HCT116 (cell line): ENCODE data around the gene APOA1. TPM values are rescaled to one million over a fixed set of nuclear protein-coding genes. Genes with fewer than 3 reads are reported as not detected.

ENCODE experiments used
- ATAC-seq: fragments of 200-7000 bp; cut with Tn5 transposase; 2 replicates; pipeline ENCODE4 v1.9.1; 2020; ENCODE audit warnings: mild to moderate bottlenecking, moderate library complexity
- BruUV-seq: library from RNA; stranded (reverse); fragments of 400-500 nt; replicated peaks from 2 replicates; lab custom pipeline; 2021; lab: Mats Ljungman, UMichigan
- CTCF ChIA-PET: fragments of 300-600 bp; sonication (Branson Sonifier 250); formaldehyde crosslinking; loops from one replicate; lab custom pipeline; 2021; ENCODE audit warnings: antibody characterized with exemption; lab: Charles Lee
- POLR2A ChIA-PET: fragments of 300-600, 350-600 bp; sonication (Branson Sonifier 250); formaldehyde crosslinking; loops from one replicate; lab custom pipeline; 2021; ENCODE audit warnings: antibody characterized with exemption; lab: Charles Lee
- RAD21 ChIA-PET, 2 experiments: fragments of 300-600 bp; sonication (Branson Sonifier 250); formaldehyde crosslinking; loops; one replicate each; lab custom pipeline; 2023; ENCODE audit warnings: low total read pairs in 2 of 2; ENCODE audit not compliant: uncharacterized antibody in 2 of 2, unreplicated experiment in 2 of 2, low non-redundant PET in 1 of 2; lab: Charles Lee
- DNase-seq: peaks from one replicate; pipeline ENCODE4 v3.0.0-alpha.2; 2010; ENCODE audit warnings: low read depth, low spot score
- H2AFZ ChIP-seq: fragments of 200-600 bp; shearing (Covaris generic), sonication (generic); 2 replicates; pipeline ENCODE4 v1.6.1; 2017; ENCODE audit warnings: low read depth, mixed run types, mixed read lengths, antibody characterized with exemption, low read length; ENCODE audit not compliant: poor library complexity, severe bottlenecking
- H3K27ac ChIP-seq: 2 replicates; pipeline ENCODE4 v1.5.1; 2012; ENCODE audit warnings: low read depth, low read length
- H3K27me3 ChIP-seq: fragments of 200-600 bp; sonication (generic); 2 replicates; pipeline ENCODE4 v1.6.1; 2016; ENCODE audit warnings: mixed run types, low read length, mixed read lengths; ENCODE audit not compliant: insufficient read depth
- H3K36me3 ChIP-seq, 2 experiments: fragments of 200-500 bp in 1 of 2; fragments of 200-600 bp in 1 of 2; sonication (Bioruptor generic) in 1 of 2; sonication (generic) in 1 of 2; 2 replicates each; pipeline versions ENCODE4 v1.5.1 to v1.6.1; 2014 to 2016; ENCODE audit warnings: low read length in 2 of 2, inconsistent platforms in 1 of 2, mixed read lengths in 1 of 2, mixed run types in 1 of 2; ENCODE audit not compliant: insufficient read depth in 2 of 2, control insufficient read depth in 1 of 2
- H3K4me1 ChIP-seq, 2 experiments: fragments of 200-600 bp in 1 of 2; sonication (generic) in 1 of 2; 2 replicates each; pipeline versions ENCODE4 v1.5.1 to v1.6.1; 2012 to 2017; ENCODE audit warnings: low read length in 2 of 2, inconsistent platforms in 1 of 2, mild to moderate bottlenecking in 1 of 2, mixed read lengths in 1 of 2, mixed run types in 1 of 2, moderate library complexity in 1 of 2; ENCODE audit not compliant: insufficient read depth in 2 of 2, control insufficient read depth in 1 of 2
- H3K4me2 ChIP-seq: fragments of 200-600 bp; sonication (generic); 2 replicates; pipeline ENCODE4 v1.6.1; 2017; ENCODE audit warnings: mixed run types, low read length, mixed read lengths
- H3K4me3 ChIP-seq, 2 experiments: fragments of 200-600 bp in 1 of 2; sonication (generic) in 1 of 2; replicated peaks in 1 of 2; 2 replicates each; pipeline ENCODE4 v1.5.1; 2011 to 2016; ENCODE audit warnings: low read length in 2 of 2, control low read depth in 1 of 2, low read depth in 1 of 2, mild to moderate bottlenecking in 1 of 2, mixed read lengths in 1 of 2, mixed run types in 1 of 2
- H3K79me2 ChIP-seq: fragments of 200-600 bp; sonication (generic); 2 replicates; pipeline ENCODE4 v1.6.1; 2017; ENCODE audit warnings: mild to moderate bottlenecking, mixed run types, low read length, moderate library complexity, mixed read lengths; ENCODE audit not compliant: insufficient read depth
- H3K9ac ChIP-seq: fragments of 200-600 bp; sonication (generic); 2 replicates; pipeline ENCODE4 v1.6.1; 2016; ENCODE audit warnings: low read length, mixed read lengths
- H3K9me2 ChIP-seq: fragments of 200-600 bp; sonication (generic), shearing (Covaris generic); 2 replicates; pipeline ENCODE4 v1.6.1; 2017; ENCODE audit warnings: mixed run types, mild to moderate bottlenecking, moderate library complexity; ENCODE audit not compliant: insufficient read depth
- H3K9me3 ChIP-seq, 2 experiments: fragments of 200-500 bp in 1 of 2; fragments of 200-600 bp in 1 of 2; sonication (Bioruptor generic) in 1 of 2; sonication (generic) in 1 of 2; 2 replicates each; pipeline ENCODE4 v1.6.1; 2014 to 2017; ENCODE audit warnings: low read length in 2 of 2, mixed read lengths in 2 of 2, inconsistent platforms in 1 of 2, low read depth in 1 of 2, mild to moderate bottlenecking in 1 of 2, mixed run types in 1 of 2, moderate library complexity in 1 of 2; ENCODE audit not compliant: control insufficient read depth in 1 of 2, insufficient read depth in 1 of 2
- H4K20me1 ChIP-seq: fragments of 200-600 bp; sonication (generic), shearing (Covaris generic); 2 replicates; pipeline ENCODE4 v1.6.1; 2017; ENCODE audit warnings: mixed run types, mild to moderate bottlenecking, moderate library complexity; ENCODE audit not compliant: insufficient read depth
- EZH2 ChIP-seq: fragments of 200-600 bp; sonication (generic); IDR thresholded peaks from 2 replicates; pipeline ENCODE4 v1.6.1; 2017; ENCODE audit warnings: antibody characterized with exemption, mixed run types
- EZH2phosphoT487 ChIP-seq: fragments of 200-600 bp; IDR thresholded peaks from 2 replicates; pipeline ENCODE4 v1.6.1; 2018; ENCODE audit warnings: antibody characterized with exemption, borderline replicate concordance
- REST ChIP-seq: IDR thresholded peaks from 2 replicates; pipeline ENCODE4 v1.6.1; 2012; ENCODE audit warnings: low read depth
- SIN3A ChIP-seq: IDR thresholded peaks from 2 replicates; pipeline ENCODE4 v1.6.1; 2012; ENCODE audit warnings: low read depth
- SP1 ChIP-seq: IDR thresholded peaks from 2 replicates; pipeline ENCODE4 v1.6.1; 2012; ENCODE audit warnings: low read depth
- SRF ChIP-seq: IDR thresholded peaks from 2 replicates; pipeline ENCODE4 v1.6.1; 2012; ENCODE audit warnings: low read depth
- ZFX ChIP-seq: fragments of 450-650 bp; IDR thresholded peaks from 2 replicates; pipeline ENCODE4 v1.6.1; 2017
- ZNF274 ChIP-seq: fragments of 200-500 bp; sonication (Bioruptor generic); IDR thresholded peaks from 2 replicates; pipeline ENCODE4 v1.6.1; 2014; ENCODE audit warnings: mild to moderate bottlenecking, low read depth, low read length, inconsistent platforms
- intact Hi-C: fragments of 100-400 bp; cut with micrococcal nuclease; formaldehyde crosslinking; loops from 2 replicates; pipeline ENCODE4 v1.10.0; 2022
- total RNA-seq: library from RNA; stranded (reverse); gene quantifications from one replicate; pipeline ENCODE4 v1.2.1, GENCODE V29; 2021; ENCODE audit not compliant: unreplicated experiment
- TF ChIP-seq, protein P1 (sequence below): IDR thresholded peaks from 2 replicates; pipeline ENCODE4 v1.6.1; 2012
- TF ChIP-seq, protein P2 (sequence below), 3 experiments: fragments of 200-600 bp in 1 of 3; sonication (generic) in 1 of 3; IDR thresholded peaks in 2 of 3; conservative IDR thresholded peaks in 1 of 3; 2 replicates each; pipeline ENCODE4 v1.5.1; 2012 to 2017; ENCODE audit warnings: low read depth in 2 of 3, low read length in 2 of 3, antibody characterized with exemption in 1 of 3, borderline replicate concordance in 1 of 3, control low read depth in 1 of 3, mild to moderate bottlenecking in 1 of 3, mixed read lengths in 1 of 3, mixed run types in 1 of 3, moderate library complexity in 1 of 3; ENCODE audit not compliant: insufficient read depth in 1 of 3

Gene APOA1
- total RNA-seq, 1 experiment from 2014 or later, result 2.0 TPM

GRCh38 chr11:116813781-116814471 is 23.5 kb downstream of the APOA1 start:
- ChIA-PET CTCF (no interaction called here), POLR2A (no interaction called here)

More at GRCh38 chr11:116813781-116814471, 23.5 kb downstream of the APOA1 start:
- Histone ChIP-seq H3K9me2 (no peaks in the 10 kb centered on the region), H3K4me3 (no peak overlapping the region), H3K36me3 (no peaks in the 10 kb centered on the region; a peak in 1 of 4 replicates), H4K20me1 (no peaks in the 10 kb centered on the region), H3K4me1 (no peaks in the 10 kb centered on the region), H3K27ac (no peak overlapping the region), H3K27me3 (no peaks in the 10 kb centered on the region), H3K9ac (no peak overlapping the region), H3K79me2 (no peaks in the 10 kb centered on the region), H3K4me2 (no peak overlapping the region), H2AFZ (no peak overlapping the region), H3K9me3 (no peaks in the 10 kb centered on the region)
- ATAC-seq (no peak), DNase-seq (no peak)
- intact Hi-C loops, result no loop called here
- TF ChIP-seq SP1 (no peak), SIN3A (no peak), ZFX (no peak), ZNF274 (no peak), EZH2phosphoT487 (no peak), EZH2 (no peak), SRF (no peak), REST (no peak)
- TF ChIP-seq, protein P1, sequence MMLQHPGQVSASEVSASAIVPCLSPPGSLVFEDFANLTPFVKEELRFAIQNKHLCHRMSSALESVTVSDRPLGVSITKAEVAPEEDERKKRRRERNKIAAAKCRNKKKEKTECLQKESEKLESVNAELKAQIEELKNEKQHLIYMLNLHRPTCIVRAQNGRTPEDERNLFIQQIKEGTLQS, result no peak
- TF ChIP-seq, protein P2, sequence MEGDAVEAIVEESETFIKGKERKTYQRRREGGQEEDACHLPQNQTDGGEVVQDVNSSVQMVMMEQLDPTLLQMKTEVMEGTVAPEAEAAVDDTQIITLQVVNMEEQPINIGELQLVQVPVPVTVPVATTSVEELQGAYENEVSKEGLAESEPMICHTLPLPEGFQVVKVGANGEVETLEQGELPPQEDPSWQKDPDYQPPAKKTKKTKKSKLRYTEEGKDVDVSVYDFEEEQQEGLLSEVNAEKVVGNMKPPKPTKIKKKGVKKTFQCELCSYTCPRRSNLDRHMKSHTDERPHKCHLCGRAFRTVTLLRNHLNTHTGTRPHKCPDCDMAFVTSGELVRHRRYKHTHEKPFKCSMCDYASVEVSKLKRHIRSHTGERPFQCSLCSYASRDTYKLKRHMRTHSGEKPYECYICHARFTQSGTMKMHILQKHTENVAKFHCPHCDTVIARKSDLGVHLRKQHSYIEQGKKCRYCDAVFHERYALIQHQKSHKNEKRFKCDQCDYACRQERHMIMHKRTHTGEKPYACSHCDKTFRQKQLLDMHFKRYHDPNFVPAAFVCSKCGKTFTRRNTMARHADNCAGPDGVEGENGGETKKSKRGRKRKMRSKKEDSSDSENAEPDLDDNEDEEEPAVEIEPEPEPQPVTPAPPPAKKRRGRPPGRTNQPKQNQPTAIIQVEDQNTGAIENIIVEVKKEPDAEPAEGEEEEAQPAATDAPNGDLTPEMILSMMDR (IDR thresholded peaks at IDR 0.05 in 2 of 3, conservative IDR thresholded peaks at IDR 0.05 in 1 of 3; ENCODE audit: borderline replicate concordance in 1 of 3, insufficient read depth in 1 of 3, low read depth in 2 of 3, low read length in 2 of 3), result no peak
- no TSS peak for BruUV-seq
- RAD21 ChIA-PET, result no interaction called here
